Fibroblast of lung (primary cell): ENCODE data around the gene CYB5RL. TPM values are rescaled to one million over a fixed set of nuclear protein-coding genes. Genes with fewer than 3 reads are reported as not detected.

Experiments
- DNase-seq, 2 donors: peaks; one replicate each; pipeline versions ENCODE4 v3.0.0 to v3.0.0-alpha.2; 2010; ENCODE audit warnings: low read depth in 2 of 2
- H2AFZ ChIP-seq: 2 replicates; pipeline ENCODE4 v1.5.1; 2012; ENCODE audit warnings: low read length, control low read depth, inconsistent platforms
- H3K27ac ChIP-seq: 2 replicates; pipeline ENCODE4 v1.5.1; 2011; ENCODE audit warnings: low read length, control low read depth; ENCODE audit not compliant: insufficient read depth
- H3K27me3 ChIP-seq: 2 replicates; pipeline ENCODE4 v1.5.1; 2011; ENCODE audit warnings: mild to moderate bottlenecking, low read length; ENCODE audit not compliant: control insufficient read depth, insufficient read depth
- H3K36me3 ChIP-seq: 2 replicates; pipeline ENCODE4 v1.5.1; 2011; ENCODE audit warnings: low read length; ENCODE audit not compliant: control insufficient read depth, insufficient read depth
- H3K4me1 ChIP-seq: 2 replicates; pipeline ENCODE4 v1.5.1; 2011; ENCODE audit warnings: low read length; ENCODE audit not compliant: control insufficient read depth, insufficient read depth; ENCODE audit errors: extremely low read depth
- H3K4me2 ChIP-seq: 2 replicates; pipeline ENCODE4 v1.5.1; 2011; ENCODE audit warnings: low read length, control low read depth; ENCODE audit not compliant: insufficient read depth; ENCODE audit errors: extremely low read depth
- H3K4me3 ChIP-seq, 4 experiments: fragments of 200-600 bp in 1 of 4; sonication (generic) in 1 of 4; replicated peaks in 1 of 4; 2 replicates each; pipeline ENCODE4 v1.5.1; 2011 to 2016; ENCODE audit warnings: low read length in 4 of 4, low read depth in 3 of 4, mild to moderate bottlenecking in 3 of 4, control low read depth in 2 of 4, inconsistent platforms in 1 of 4, mixed read lengths in 1 of 4; ENCODE audit not compliant: insufficient read depth in 1 of 4; ENCODE audit errors: control extremely low read depth in 1 of 4
- H3K79me2 ChIP-seq: 2 replicates; pipeline ENCODE4 v1.5.1; 2012; ENCODE audit warnings: mild to moderate bottlenecking, low read length, inconsistent platforms; ENCODE audit not compliant: control insufficient read depth, insufficient read depth
- H3K9ac ChIP-seq: 2 replicates; pipeline ENCODE4 v1.5.1; 2011; ENCODE audit warnings: mild to moderate bottlenecking, low read length, control low read depth; ENCODE audit not compliant: insufficient read depth
- H3K9me3 ChIP-seq: 2 replicates; pipeline ENCODE4 v1.5.1; 2012; ENCODE audit warnings: low read depth, low read length; ENCODE audit not compliant: control insufficient read depth, insufficient read depth
- H4K20me1 ChIP-seq: 2 replicates; pipeline ENCODE4 v1.5.1; 2011; ENCODE audit warnings: low read length; ENCODE audit not compliant: control insufficient read depth, insufficient read depth; ENCODE audit errors: extremely low read depth
- CTCF ChIP-seq, 2 donors: IDR thresholded peaks in 1 of 2; conservative IDR thresholded peaks in 1 of 2; 1 replicate in 1 of 2; 2 replicates in 1 of 2; pipeline ENCODE4 v1.5.1; 2011 to 2012; ENCODE audit warnings: low read length in 2 of 2, control low read depth in 1 of 2, inconsistent platforms in 1 of 2, low read depth in 1 of 2, mild to moderate bottlenecking in 1 of 2
- EZH2 ChIP-seq: IDR thresholded peaks from 2 replicates; pipeline ENCODE4 v1.5.1; 2012; ENCODE audit warnings: low read length, control low read depth, mild to moderate bottlenecking; ENCODE audit errors: missing control alignments
- polyA plus RNA-seq, 2 donors: library from polyadenylated mRNA; depleted of rRNA in 1 of 2; stranded (reverse) in 1 of 2; unstranded in 1 of 2; fragments of >200 nt; gene quantifications; 2 replicates each; pipeline ENCODE4 v1.2.1, GENCODE V29; 2011 to 2012; ENCODE audit warnings: missing spikeins in 1 of 2
- total RNA-seq: library from RNA; depleted of rRNA; stranded (reverse); fragments of >200 nt; gene quantifications from 2 replicates; pipeline ENCODE4 v1.2.1, GENCODE V29; 2014

CYB5RL gene
- total and polyA plus RNA-seq, 2 donors (not counting 1 experiment from before 2014, with no cell fraction given) = 4.1 to 6.6 TPM

- Histone ChIP-seq H3K36me3 (no peaks in the 10 kb centered on the region), H3K27ac (no peak overlapping the region), H3K4me2 (no peak overlapping the region), H3K9ac (no peak overlapping the region), H3K9me3 (no peaks in the 10 kb centered on the region), H2AFZ (no peak overlapping the region), H4K20me1 (no peaks in the 10 kb centered on the region), H3K4me1 (peaks cover 13% of the 10 kb centered on the region), H3K4me3 (no peak overlapping the region), H3K79me2 (no peaks in the 10 kb centered on the region), H3K27me3 (no peaks in the 10 kb centered on the region)
- TF ChIP-seq EZH2 = no peak
- no peak for TF ChIP-seq CTCF (conservative IDR thresholded peaks at IDR 0.05 in 1 of 2, IDR thresholded peaks at IDR 0.05 in 1 of 2; ENCODE audit: low read depth in 1 of 2, low read length in 2 of 2)
- DNase-seq = no peak
These were observed 30.9 kb upstream of the CYB5RL start for GRCh38 chr1:54230507-54231339.

GRCh38 chr1:54229281-54229891 is 29.6 kb upstream of the CYB5RL start:
- Histone ChIP-seq H3K4me2 (peak overlapping the region; percentile 11), H3K9me3 (no peaks in the 10 kb centered on the region), H3K27me3 (no peaks in the 10 kb centered on the region), H3K4me3 (no peak overlapping the region), H3K79me2 (no peaks in the 10 kb centered on the region), H3K36me3 (no peaks in the 10 kb centered on the region), H3K4me1 (peaks cover 13% of the 10 kb centered on the region), H2AFZ (no peak overlapping the region), H3K9ac (no peak overlapping the region), H4K20me1 (no peaks in the 10 kb centered on the region), H3K27ac (peak overlapping the region; percentile 43)
- no peak for TF ChIP-seq EZH2
- no peak for TF ChIP-seq CTCF (conservative IDR thresholded peaks at IDR 0.05 in 1 of 2, IDR thresholded peaks at IDR 0.05 in 1 of 2; ENCODE audit: low read depth in 1 of 2, low read length in 2 of 2)
- peak in 1 of 2 donors; percentile 67 for DNase-seq

GRCh38 chr1:54228638-54229079 is 28.8 kb upstream of the CYB5RL start:
- Histone ChIP-seq H3K9me3 (no peaks in the 10 kb centered on the region), H2AFZ (no peak overlapping the region), H4K20me1 (no peaks in the 10 kb centered on the region), H3K4me3 (no peak overlapping the region), H3K4me2 (no peak overlapping the region), H3K27me3 (no peaks in the 10 kb centered on the region), H3K36me3 (no peaks in the 10 kb centered on the region), H3K4me1 (peaks cover 13% of the 10 kb centered on the region), H3K79me2 (no peaks in the 10 kb centered on the region), H3K9ac (no peak overlapping the region), H3K27ac (peak overlapping the region; percentile 43)
- no peak for DNase-seq
- no peak for TF ChIP-seq CTCF (conservative IDR thresholded peaks at IDR 0.05 in 1 of 2, IDR thresholded peaks at IDR 0.05 in 1 of 2; ENCODE audit: low read depth in 1 of 2, low read length in 2 of 2)
